Activated CD4-positive, alpha-beta T cell treated with anti-CD3 and anti-CD28 coated beads, Interleukin-2, amount 50 U/mL, for 1 hour (primary cell): Measurements from ENCODE around the gene SAMD1.

ENCODE experiments used
- DNase-seq: peaks from one replicate; pipeline ENCODE4 v3.0.0-alpha.2; 2020

The SAMD1 gene

GRCh38 chr19:14088634-14089411 is 1.7 kb downstream of the SAMD1 start:
- no peak for DNase-seq

- DNase-seq: no peak
Observed at GRCh38 chr19:14086098-14086497, 4.5 kb downstream of the SAMD1 start.

GRCh38 chr19:14085309-14085995 is 5.1 kb downstream of the SAMD1 start, which contains the start of gene C19orf67:
Gene C19orf67 (minus strand): TSS chr19:14085783. CDS start chr19:14085627, 156 bp downstream.
- no peak for DNase-seq

- DNase-seq: no peak
Observed at GRCh38 chr19:14082675-14082960, 7.9 kb downstream of the SAMD1 start.

GRCh38 chr19:14081797-14082674 is 8.5 kb downstream of the SAMD1 start:
- peak; percentile 20 for DNase-seq

DNA sequence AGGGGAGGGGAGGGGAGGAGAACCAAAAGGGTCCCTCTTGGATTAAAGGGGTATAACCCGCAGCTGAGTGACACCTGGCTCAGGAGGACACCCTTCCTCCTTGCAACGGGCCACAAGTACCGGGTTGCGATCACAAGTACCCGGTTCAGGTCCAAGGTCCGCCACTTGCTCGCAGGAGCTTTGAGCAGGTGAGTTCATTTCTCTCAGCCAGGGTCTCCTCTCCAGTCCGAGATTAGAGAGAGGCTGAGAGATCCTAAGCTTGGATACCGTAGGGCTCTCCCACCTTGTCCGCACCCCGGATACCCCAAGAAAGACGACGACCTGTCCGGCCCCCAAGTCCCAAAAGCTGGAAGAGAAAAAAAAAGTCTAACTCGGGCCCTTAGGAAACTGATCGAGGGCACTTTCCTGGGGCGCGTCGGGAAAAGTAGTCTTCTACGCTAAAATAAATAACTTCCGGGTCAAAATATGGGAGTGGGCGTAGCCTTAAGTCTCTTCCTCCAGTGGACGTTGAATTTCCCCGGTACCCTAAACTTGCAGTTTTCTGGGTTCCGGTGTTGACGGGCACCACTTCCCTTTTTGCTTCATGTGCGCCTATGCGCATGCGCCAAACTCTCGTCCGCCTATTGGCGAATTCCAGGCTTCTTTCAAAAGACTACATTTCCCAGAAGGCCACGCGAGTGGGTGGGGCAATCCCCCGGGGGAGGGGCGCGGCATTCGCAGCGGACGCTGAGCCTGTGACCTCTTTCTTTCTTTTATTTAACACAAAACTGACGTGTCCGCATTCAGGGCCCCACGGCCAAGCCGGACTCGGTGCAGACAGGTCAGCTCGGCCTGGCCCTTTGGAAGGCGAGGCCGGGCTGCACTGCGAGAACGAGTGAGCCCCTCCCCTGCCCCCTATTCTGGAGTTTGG is 9.4 kb downstream of the SAMD1 start:
- DNase-seq: peak; percentile 99

GRCh38 chr19:14078411-14078810 is 12.1 kb downstream of the SAMD1 start:
- no peak for DNase-seq

GRCh38 chr19:14073925-14074838 is 16.4 kb downstream of the SAMD1 start:
- no peak for DNase-seq

DNA sequence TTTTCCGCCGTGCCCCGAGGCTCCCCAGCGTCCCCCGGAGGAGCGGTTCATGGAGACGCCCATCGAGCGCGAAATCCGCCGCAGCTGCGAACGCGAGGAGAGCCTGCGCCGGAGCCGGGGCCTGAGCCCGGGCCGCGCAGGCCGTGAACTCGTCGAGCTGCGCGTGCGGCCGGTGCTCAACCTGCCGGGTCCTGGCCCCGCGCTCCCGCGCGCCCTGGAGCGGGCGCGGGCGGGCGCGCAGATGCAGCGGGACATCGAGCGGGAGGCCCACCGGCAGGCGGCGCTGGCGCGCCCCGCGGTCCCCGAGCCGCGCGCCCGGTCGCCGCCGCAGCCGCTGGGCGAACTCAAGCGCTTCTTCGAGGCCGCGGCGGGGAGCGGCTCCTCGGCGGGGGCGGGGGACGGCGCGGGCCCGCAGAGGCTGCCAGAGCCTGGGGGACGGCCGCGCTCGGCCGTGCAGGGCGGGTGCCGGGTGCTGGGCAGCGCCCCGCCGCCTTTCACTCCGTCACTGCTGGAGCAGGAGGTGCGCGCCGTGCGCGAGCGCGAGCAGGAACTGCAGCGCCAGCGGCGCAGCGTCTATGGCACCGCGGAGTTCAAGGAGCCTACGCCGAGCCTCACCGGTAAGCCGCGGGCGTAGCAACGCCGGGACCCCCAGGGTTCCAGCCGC is 17.2 kb downstream of the SAMD1 start:
- DNase-seq: peak; percentile 71

DNA sequence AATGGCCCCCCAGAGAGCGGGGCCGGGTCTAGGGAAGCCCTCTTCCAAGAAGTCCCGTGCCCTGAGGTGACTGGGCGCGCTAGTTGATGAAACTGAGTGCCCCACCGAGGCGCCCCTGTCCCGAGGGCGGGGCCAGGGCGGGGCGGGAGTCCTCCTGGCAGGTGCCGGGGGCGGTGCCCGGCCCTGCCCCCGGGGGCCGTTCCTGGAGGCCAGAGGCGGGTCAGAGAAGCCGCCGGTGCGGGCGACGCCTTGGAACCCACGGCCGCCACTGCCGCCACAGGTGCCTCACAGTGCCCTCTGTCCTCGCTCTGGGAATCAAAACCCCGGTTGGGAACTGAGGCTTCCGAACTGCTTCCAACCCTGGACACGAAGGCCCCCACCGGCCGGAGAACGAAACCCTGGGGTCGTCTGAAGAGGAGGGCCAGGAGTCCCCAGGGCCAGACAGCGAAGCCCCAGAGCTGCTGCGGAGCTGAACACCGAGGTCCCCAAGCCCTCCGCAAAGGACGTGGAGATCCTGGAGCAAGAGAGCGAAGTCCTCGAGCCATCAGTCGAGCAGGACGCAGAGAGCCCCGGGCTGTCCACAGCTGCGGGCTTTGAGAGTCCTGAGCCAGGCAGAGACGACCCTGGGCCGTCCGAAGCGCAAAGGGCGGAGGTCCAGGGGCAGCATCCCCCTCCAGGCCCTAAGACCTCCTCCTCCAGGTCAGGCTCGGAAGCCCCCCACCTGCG is 17.9 kb downstream of the SAMD1 start, which contains the start of gene MISP3:
Gene MISP3, plus strand, starts transcription at position 252 of the 726 bp plus-strand sequence. CDS start 524 bp downstream, outside the sequence.
- no peak for DNase-seq

DNA sequence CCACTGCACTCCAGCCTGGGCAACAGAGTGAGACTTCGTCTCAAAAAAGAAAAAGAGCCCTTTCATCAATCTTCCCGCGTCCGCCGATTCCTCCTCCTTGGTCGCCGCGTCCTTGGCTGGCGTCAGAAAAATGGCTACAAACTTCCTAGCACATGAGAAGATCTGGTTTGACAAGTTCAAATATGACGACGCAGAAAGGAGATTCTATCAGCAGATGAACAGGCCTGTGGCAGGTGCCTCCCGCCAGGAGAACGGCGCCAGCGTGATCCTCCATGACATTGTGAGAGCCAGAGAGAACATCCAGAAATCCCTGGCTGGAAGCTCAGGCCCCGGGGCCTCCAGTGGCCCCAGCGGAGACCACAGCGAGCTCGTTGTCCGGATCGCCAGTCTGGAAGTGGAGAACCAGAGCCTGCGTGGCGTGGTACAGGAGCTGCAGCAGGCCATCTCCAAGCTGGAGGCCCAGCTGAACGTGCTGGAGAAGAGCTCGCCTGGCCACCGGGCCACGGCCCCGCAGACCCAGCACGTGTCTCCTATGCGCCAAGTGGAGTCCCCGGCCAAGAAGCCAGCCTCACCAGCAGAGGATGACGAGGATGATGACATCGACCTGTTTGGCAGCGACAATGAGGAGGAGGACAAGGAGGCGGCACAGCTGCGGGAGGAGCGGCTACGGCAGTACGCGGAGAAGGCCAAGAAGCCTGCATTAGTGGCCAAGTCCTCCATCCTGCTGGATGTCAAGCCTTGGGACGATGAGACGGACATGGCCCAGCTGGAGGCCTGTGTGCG is 20.1 kb downstream of the SAMD1 start:
- no peak for DNase-seq

DNA sequence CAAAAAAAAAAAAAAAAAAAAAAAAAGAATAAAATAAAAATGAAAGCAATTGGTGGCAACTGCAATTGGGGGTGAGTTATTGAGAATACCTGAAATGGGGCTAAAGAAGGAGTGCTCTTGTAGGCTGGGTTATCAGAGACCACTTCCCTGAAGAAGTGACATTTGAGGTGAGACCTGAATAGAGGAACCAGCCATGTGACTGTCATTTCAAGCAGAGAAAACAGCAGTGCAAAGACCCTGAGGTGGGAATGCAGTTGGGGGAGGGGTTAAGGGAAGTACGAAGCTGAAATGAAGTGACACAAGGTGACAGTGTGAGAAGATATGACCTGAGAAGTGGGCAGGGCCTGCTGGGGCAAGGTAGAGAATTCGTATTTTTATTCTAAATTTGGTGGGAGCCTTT is 24.4 kb downstream of the SAMD1 start:
- DNase-seq: no peak

DNA sequence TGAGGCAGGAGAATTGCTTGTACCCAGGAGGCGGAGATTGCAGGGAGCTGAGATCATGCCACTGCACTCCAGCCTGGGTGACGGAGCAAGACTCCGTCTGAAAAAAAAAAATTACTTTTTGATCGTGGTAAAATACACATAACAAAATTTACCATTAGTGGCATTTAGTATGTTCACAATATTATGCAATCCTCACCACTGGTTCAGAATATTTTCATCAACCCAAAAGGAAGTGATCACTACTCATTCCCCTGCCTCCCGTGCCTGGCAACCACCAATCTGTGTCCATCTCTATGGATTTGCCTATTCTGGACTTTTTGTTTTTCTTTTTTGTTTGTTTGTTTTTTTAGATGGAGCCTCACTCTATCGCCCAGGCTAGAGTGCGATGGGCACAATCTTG is 27.4 kb downstream of the SAMD1 start:
- DNase-seq: no peak

- no peak for DNase-seq
Observed at GRCh38 chr19:14062558-14062855, 28.0 kb downstream of the SAMD1 start.

GRCh38 chr19:14061751-14062557 is 28.6 kb downstream of the SAMD1 start, which contains the start of gene PALM3:
Gene PALM3 (minus strand): TSS chr19:14062076. CDS start chr19:14061980, 96 bp downstream.
- no peak for DNase-seq

- DNase-seq: no peak
Observed at GRCh38 chr19:14061081-14061749, 29.3 kb downstream of the SAMD1 start.

DNA sequence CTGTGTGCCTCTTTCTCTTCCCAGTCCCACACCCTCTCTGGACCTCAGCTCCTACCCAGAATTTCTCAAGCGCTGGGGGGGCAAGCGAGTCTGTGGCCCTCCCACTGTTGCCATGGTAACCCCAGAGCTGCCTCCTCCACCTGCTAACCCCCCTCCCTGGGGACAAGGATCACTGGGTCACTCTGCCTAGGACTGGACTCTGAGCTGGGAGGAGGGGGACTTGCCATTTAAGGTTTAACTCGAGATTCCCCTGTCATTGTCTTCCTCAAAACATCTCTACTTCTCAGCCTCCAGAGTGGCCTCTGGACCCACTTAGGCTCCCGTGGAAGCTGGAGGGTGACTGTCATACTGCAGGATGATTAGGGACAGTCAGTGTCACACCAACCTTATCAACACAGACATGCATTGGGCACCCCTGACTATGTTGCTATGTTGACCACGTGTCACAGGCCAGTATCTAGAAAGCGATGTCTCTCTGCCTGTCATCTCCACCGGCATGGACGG is 30.8 kb downstream of the SAMD1 start:
- no peak for DNase-seq
